HG02571 (cell line): ENCODE results near the gene EEFSEC.

ENCODE experiments used
- ATAC-seq: cut with Tn5 transposase; IDR thresholded peaks from one replicate; pipeline ENCODE4 v1.9.1; 2021; ENCODE audit warnings: mild to moderate bottlenecking, moderate library complexity; ENCODE audit not compliant: unreplicated experiment

The EEFSEC gene

DNA sequence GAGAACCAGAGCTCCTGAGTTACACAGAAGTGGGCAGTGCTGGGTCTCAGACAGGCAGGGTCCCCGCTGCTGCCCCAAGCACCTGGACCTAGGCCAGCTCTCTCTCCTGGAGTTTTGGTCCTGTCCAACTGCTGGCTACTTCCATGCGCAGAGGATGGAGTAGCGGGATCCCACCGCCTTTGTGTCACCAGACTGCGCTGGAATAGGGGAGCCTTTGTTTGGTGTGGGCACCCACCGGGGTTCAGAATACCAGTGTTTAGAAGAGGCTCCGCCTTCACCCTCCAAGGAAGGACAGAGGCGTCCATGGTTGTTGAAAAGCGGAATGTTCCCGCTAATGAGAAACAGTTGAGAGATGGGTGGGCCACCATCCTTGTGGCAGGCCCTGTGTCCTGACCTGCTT is 159.0 kb downstream of the EEFSEC start:
- no peak for ATAC-seq

DNA sequence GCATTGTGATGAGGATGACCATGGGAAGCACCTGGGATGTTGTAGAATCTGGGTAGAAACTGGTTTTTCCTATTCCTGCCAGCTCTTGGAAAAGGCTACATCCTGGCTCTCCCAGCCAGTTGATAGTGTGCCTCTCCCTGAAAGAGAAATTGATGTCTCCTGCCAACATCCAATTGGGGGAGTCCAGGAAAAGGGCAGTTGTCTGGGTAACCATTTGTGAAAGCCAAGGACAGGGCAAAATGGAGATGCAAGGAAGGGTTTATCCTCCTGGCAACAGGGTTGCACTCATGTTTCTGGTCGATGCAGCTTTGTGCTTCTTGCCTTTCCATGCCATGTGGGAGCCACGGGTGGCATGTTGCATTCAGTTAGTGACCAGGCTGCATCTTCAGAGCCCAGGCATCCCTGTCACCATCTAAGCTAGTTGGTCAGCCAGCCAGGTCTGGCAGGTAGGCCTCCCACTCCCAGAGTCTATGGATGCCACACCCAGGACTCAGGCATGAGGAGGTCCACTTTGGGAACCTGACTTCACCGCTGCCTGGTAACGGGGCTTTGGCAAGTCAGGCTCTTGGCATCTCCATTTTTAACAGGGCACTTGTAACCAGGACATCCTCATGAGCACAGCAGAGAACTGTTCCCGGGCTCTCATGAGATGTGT is 159.9 kb downstream of the EEFSEC start:
- ATAC-seq: no peak

DNA sequence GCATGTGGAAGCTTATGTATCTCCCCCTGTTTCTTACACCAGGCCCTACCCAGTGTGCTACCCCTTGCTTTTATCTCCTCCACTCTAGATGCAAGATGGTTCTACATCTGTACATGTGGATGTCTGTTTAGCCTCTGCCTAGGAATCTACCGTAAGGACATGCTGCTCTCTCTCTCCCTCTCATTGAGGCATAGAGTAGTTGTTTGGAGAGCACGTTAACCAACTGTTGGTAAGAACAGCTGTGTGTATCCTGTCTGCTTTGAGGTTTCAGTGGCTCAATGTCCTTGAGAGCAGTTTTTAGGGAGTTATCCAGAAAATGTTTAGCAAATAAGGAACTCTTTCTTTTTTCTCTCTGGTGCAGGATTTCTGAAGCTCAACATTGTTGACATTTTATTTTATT is 160.7 kb downstream of the EEFSEC start:
- ATAC-seq: no peak

DNA sequence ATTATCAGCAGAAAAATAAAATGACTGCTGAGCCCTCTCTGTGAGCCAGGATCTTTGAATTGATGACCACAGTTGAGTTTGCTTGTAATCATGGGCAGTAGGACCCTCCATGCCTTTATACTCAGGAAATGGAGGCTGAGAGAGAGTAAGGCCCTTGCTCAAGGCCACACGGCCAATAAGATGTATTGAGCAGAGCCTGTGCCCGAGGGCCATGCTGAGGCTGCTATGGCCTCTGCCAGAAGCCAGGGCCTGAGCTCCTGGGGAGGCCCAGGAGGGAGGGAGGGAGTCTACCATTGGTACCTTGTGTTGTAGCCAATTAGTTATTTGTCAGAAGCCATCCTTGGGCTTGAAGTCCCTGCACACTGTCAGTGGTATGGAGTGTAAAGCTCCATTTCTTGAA is 162.0 kb downstream of the EEFSEC start:
- ATAC-seq: no peak

DNA sequence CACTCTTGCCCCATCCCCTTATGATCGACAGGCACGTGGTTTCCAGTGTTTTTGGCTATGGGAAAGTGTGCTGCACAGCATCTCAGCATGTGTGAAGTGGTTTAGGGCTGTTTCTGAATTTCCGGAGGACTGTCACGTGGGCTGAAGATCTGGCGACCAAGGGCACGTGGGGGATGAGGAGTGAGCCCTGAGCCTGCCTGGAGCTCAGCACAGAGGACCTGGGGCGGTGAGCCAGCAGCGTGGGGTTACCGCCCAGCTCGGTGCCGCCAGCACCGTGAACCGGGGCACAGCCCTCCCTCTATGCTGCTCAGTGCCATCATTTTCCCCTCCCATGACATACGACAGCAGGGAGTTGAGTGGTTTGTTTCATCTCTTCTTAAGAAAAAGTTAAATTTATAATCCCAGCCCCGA is 163.2 kb downstream of the EEFSEC start:
- no peak for ATAC-seq

DNA sequence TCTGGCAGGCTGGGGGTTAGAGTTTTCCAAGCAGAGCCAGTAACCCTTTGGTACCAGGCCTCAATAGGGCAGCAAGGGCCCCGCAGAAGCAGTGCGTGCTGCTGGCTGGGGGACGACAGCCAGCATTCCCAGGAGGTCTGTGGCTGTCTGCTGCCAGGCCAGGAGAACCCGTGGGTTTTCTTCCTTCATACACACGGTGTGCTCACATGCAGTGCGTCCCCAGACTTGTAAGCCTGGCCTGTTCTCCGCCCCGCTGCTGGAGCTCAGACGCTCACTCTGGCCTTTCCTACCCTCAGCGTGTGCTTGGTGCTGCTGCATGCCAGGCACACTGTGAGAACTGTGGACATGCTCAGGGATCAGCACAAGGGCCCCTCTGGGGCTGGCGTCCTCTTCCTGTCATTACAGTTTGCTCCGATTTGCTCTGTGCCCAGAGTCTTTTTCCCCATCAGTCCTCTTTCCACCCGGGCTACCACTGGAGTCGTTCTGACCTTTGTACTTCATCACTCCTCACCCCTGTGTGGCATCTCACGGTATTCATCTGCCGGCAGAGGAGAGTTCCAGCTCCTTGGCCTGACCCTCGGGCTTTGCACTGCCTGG is 163.9 kb downstream of the EEFSEC start:
- ATAC-seq: no peak

DNA sequence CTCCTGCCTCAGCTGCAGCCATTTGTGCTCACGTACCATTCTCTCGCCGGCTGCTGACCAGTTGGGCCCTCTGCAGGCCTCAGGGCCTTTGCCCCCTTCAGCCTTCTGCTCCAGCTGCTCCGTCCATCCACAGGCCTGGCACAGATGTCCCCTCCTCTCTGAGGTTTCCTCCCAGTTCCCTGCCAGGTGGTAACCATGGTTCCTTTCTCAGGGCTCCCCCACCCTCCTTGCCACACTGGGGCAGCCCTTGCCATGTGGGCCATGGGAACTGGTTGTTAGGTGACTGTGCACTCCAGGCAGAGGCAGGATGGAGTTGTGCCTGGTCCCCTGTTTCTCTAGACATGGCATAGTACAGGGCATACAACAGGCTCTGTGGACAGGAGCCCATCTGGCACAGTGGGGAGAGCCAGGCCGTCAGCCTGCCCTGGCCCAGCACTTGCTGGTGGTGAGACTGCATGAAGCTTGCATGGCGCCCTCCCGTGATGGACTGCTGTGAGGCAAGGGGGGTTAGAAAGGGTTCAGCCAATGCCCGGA is 164.5 kb downstream of the EEFSEC start:
- no peak for ATAC-seq

DNA sequence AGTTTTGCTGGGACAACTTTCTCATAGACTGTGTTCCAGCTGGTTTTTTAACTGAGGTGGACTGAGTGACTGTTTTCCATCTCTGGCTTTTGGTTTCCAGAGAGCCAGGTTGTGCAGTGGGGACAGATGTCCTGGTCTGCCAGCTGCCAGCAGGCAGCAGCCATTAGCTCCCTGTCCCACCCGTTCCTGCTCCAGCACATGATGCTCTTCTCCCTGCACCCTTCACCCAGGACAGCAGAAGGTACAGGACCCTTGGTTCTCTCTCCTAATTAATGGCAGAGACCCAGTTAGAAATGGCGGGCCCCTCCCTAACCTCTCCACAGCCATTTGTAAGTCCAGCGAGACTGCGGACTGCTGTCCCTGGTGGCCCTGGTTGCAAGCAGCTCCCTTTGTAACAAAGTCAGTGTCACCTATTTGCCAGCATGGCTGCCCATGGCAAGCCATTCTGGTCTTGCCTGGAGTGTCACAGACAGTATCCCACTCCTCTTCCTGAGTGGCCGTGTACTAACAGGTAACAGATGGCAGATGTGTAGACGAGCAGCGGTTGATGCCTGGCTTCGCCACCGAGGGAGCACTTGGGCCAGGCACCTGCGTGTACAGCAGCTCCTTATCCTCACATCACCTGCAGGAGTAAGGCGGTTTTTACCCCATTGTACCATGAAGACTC is 165.1 kb downstream of the EEFSEC start:
- ATAC-seq: no peak

DNA sequence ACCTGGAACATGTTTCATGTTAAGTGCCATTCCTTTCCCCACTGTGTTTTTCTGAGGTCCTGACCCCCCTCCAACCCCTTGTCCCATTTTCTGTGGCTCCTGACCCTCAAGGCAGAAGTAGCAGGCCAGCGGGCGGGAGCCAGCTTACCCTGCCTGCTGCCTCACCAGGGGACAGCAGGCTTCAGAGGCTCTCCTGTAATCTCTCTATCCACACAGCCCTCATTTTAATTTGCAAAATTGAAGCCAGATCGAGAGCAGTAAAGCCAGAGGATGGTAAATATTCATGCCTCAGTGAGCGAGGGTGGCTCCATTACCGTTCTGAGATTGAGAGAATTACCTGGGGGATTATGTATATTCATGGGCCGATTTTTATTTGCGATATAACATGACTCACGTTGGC is 165.8 kb downstream of the EEFSEC start:
- no peak for ATAC-seq

DNA sequence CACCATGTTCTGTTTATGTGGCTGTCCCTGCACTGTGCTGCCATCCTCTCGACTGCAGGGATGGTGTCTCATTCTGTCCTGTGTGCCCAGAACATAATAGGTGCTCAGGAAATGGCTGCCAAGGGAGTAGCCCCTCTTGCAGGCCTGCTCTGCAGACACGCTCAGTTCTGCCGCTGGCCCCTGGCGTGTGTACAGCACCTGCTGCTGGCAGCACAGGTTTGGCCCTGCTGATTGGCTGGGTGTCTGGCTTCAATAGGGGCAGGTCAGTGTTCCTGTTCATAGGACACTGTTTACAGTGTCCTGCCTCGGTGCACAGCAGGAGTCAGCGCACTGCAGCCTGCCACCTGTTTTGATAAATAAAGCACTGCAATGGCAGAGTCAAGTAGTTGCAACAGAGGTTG is 166.5 kb downstream of the EEFSEC start:
- ATAC-seq: no peak

DNA sequence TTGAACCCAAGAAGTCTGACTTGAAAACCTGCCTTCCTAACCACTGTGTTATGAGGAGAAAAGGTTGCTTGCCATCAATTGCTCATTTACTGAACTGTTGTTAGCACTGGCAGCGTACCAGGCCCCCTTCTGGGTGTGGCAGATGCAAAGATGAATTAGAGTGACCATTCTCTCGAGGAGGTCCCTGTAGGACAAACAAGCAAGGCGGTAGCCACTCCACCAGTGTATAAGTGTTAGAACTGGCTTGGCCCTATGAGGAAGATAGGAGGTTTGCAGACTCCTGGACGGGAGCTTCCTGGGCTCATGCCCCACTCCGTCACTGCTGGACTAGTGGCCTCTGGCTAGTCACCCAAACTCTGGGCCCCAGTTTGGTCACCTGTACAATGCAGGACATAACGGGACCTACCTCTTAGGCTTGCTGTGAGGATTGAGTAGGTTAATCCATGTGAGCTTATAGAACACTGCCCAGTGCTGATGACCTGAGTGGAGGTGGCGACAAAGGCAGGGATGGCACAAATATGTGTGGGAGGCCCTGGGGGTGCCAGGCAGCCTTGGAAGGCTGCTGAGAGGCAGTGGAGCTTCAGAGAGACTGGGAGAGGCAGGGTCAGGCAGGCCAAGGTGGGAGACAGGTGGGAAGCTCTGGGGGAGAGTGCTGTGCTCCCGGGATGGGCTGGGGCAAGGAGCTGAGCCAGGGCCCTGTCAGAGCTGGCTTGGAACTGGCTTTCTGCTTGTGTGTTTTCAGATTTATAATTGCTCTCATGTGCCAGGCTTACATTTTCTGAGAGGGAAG is 167.5 kb downstream of the EEFSEC start:
- ATAC-seq: no peak

DNA sequence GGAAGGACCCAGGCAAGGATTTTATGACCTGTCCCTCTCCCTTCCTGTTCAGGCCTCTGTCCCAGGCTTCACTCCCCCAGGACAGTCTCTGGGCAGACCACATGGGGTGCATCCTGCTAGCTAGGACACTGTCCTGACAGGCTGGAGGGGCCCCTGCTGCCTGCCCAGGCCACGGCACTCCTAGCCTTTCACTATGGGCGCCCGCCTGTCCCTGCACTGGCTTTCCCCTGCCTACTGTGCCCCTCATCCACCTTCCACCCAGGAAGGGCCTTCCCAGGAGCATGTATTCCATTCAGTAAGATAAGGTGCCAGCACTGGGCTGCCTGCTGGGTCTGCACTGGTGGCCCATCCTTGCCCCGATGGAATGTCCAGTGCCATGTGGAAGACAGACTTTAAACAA is 168.1 kb downstream of the EEFSEC start:
- ATAC-seq: no peak

DNA sequence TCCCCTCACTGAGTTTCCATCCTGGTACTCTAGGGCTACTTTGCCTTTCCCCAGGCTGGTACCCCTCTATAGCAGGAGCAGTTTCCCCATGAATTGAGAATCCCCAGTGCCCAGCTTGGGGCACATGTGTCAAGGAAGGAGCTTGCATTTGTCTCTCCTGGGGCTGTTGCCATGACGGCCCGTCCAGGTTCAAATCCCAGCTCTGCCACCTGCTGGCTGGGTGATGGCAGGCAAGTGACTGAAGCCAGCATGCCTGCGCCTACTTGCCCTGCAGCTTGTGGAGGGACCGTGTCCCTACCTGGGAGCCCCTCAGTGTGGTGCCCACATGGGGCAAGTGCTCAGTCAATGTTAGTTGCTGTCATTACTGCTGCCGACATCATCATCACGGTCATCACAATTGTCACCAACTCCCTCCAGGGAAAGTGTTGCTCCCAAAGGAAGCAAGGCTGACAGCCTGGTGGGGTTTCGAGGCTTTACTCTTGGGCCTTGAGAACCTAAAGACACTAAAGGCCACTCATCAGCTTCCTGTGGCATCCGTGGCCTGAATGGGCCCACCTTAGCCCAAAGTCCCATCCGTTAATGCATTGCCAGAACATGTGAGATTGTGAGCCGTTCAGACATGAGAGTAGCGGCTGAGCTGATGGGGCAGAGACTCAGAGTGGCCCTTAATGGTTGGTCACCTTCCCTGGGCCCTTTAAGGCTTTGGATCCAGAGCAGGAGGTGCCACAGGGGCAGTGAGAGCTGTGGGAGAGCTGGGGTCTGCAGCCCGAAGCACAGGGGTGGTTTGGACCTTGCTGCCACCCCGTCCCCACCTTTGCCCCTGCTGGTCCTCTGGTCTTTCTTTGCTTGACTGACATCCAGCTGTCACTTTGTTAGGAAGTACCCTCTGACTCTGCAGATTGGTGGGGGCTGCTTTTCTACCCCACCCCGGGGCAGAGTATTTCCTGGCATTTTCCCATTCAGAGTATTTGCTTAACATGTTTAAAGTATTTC is 169.0 kb downstream of the EEFSEC start:
- no peak for ATAC-seq

DNA sequence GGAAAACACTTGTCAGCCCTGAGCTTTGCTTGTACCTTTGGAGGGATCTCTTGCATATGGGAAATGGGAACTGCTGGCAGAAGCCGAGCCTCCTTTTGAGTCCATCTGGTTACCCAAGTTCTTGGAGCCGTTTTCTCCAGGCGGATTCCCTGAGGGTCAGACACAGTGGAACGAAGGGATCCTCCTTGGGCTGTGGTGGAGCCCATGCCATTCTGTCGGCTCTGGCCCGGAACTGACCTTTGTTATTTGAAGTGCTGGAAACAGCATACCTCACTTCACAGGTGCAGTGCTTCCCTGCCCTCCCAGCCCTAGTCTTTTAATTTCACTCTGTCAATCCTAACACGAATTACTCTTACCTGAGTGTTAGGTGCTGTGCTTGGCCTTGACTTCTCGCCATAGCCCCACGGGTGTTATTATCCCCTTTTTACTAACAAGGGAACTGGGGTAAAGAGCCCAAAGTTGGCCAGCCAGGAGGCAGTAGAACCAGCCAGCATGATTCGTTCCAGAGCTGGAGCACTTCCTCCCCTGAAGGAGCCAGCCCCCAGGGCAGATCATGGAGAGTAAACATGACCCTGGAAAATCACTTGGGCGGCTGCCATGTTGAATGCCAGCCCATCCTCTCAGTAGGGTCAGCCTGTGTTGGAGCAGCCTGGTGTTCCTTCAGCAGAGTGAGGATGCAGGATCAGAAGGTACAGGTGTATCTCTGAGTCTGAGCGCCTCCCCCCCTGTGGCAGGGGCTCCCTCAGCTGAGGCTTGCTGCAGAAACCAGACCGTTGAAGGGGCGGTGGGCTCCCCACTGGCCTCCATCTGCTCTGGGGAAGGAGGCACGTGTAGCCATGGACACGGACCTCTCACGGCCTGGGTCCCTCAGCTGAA is 170.2 kb downstream of the EEFSEC start:
- no peak for ATAC-seq

DNA sequence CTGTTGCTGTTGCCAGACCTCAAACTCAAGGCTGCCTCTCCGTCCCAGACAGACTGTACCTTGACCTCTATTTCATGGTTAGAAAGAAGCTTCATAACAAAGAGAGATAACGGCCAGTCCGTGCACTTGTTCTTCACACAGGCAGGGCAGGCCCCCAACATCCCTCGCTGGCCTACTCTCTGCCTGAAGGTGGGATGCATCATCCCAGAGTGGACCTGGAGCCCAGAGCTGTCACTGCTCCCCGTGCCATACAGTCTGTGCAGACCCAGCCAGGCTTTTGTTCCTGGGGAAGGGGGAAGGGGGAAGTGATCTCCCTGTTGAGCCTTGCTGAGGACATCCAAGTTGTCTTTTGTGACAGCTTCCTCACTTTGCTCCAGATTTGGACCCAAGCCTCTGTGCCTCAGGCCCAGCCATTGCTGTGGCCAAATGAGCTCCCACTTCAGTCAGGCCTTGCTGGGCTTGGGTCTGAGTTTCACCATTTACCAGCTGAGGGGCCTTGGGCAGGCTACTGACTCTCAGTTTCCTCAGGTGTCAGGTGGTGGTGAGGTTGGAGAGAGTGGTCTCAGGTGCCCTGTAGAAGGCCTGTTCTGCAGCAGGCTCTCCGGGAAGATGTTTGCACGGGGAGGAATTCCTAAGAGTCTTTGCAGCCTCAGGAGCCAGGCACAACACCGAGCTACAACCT is 171.8 kb downstream of the EEFSEC start:
- ATAC-seq: no peak

DNA sequence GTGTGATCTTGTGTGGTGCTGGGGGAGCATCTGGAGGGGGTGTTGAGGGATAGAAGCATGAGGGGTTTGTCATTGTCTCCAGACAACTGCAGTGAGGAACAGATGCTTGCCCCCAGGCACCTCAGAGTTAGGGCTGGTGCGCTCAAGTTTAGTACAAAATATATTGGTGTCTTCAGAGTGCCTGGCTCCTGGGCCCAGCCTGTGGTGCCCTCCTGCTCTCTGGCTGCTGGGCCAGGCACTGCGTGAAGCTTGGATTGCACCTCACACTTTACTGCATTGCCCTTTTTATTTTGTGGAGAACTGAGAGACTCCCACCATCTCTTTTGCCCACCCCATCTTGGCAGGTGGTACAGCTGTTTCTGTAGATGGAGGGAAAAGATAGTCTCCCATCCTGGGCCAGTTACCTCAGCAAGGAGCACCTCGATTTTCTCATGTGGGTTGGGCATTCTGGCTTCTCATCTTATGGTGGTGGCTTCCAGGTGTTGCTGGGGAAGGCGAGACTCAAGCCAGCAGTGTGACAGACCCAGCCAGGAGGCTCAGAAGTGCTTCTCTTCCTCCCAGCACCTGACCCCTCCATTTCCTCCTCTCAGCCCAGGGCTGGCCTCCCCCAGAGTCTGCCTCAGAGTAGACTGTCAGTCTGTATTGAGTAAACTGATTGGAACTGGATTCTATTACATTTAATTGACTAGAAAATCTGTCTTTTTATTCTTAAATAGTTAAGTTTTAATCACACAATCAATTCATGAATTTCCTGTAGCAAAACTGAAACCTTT is 173.0 kb downstream of the EEFSEC start:
- ATAC-seq: no peak

DNA sequence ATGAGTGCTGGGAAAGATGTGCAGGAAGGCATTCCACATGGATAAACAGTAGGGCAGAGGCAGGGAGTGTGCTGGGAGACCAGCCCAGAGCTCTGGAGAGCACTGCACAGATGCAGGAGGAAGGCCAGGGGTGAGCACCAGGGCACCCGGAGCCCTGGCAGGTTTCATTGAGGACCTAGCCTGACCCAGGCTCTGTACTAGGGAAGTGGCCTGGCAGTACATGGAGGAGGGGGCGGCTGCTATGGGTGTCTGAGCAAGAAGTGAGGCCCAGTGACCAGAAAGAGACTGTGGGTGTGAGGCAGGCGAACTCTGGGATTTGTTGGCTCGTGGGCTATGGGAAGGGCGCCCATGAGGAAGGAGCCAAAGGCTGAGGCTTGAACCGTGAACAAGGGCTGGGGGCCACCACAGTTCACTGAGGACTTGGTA is 174.3 kb downstream of the EEFSEC start:
- ATAC-seq: no peak
